ENCODE measurements around the gene FNTB. TPM values are rescaled to one million over a fixed set of nuclear protein-coding genes. Genes with fewer than 3 reads are reported as not detected.
A peak's percentile ranks its signal among the peaks of the same experiment; 100 is the strongest.

Gene FNTB
- polyA plus RNA-seq, 1 experiment = 33.8 TPM

GRCh38 chr14:64970776-64971477, 15.8 kb upstream of the FNTB start:
- H3K36me3 ChIP-seq (ENCODE audit: control insufficient read depth, insufficient read depth, low read length) = no peaks in the 10 kb centered on the region
- peaks cover 1% of the 10 kb centered on the region; the same call in 1 of the 2 replicates for H3K27me3 ChIP-seq (ENCODE audit: control insufficient read depth, insufficient read depth, low read length)
- ChIA-PET POLR2A (interaction anchor here (0.6 kb wide), 1 partner anchor 339 kb away, joined by 5 read pairs; no protein-coding TSS in a partner anchor), CTCF (interaction anchor here (0.8 to 1.3 kb wide), 2 partner anchors 10 to 16 kb away, joined by 3 to 4 read pairs; partner anchors contain the start of gene FNTB)
- H3K4me3 ChIP-seq (ENCODE audit: low read depth, low read length) = no peak overlapping the region
- DNase-seq (ENCODE audit: low read depth) = no peak
- no peak for TF ChIP-seq CTCF (IDR thresholded peaks at IDR 0.05; ENCODE audit: insufficient read depth, low read depth, low read length)

GRCh38 chr14:64971491-64971942, 15.2 kb upstream of the FNTB start:
- CTCF ChIA-PET = no interaction called here

GRCh38 chr14:64971943-64972791, 14.5 kb upstream of the FNTB start, which contains the start of gene RAB15:
Gene RAB15 (minus strand): TSS chr14:64972336. CDS start chr14:64972076, 260 bp downstream.
- Histone ChIP-seq H3K27me3 (ENCODE audit: control insufficient read depth, insufficient read depth, low read length) (peaks cover 3% of the 10 kb centered on the region), H3K4me3 (ENCODE audit: low read depth, low read length) (peak within 1 kb of the TSS; percentile 65), H3K36me3 (ENCODE audit: control insufficient read depth, insufficient read depth, low read length) (no peaks in the 10 kb centered on the region)
- no peak for DNase-seq (ENCODE audit: low read depth)
- TF ChIP-seq CTCF (IDR thresholded peaks at IDR 0.05; ENCODE audit: insufficient read depth, low read depth, low read length) = no peak
- ChIA-PET CTCF (no interaction called here), POLR2A (interaction anchor here (0.6 kb wide), 1 partner anchor 340 kb away, joined by 5 read pairs; no protein-coding TSS in a partner anchor)

More at GRCh38 chr14:64971491-64971942, 15.2 kb upstream of the FNTB start:
- H3K4me3 ChIP-seq (ENCODE audit: low read depth, low read length) = peak overlapping the region; percentile 65
- POLR2A ChIA-PET = interaction anchor here (0.6 kb wide), 1 partner anchor 339 kb away, joined by 5 read pairs; no protein-coding TSS in a partner anchor
- peaks cover 1% of the 10 kb centered on the region; the same call in 1 of the 2 replicates for H3K27me3 ChIP-seq (ENCODE audit: control insufficient read depth, insufficient read depth, low read length)
- TF ChIP-seq CTCF (IDR thresholded peaks at IDR 0.05; ENCODE audit: insufficient read depth, low read depth, low read length) = no peak
- H3K36me3 ChIP-seq (ENCODE audit: control insufficient read depth, insufficient read depth, low read length) = no peaks in the 10 kb centered on the region
- no peak for DNase-seq (ENCODE audit: low read depth)

- peaks cover 4% of the 10 kb centered on the region for H3K27me3 ChIP-seq (ENCODE audit: control insufficient read depth, insufficient read depth, low read length)
- POLR2A ChIA-PET = no interaction called here
- CTCF ChIA-PET = no interaction called here
- no peak overlapping the region for H3K4me3 ChIP-seq (ENCODE audit: low read depth, low read length)
- no peak for DNase-seq (ENCODE audit: low read depth)
- no peak for TF ChIP-seq CTCF (IDR thresholded peaks at IDR 0.05; ENCODE audit: insufficient read depth, low read depth, low read length)
- H3K36me3 ChIP-seq (ENCODE audit: control insufficient read depth, insufficient read depth, low read length) = no peaks in the 10 kb centered on the region
These were observed 13.7 kb upstream of the FNTB start for GRCh38 chr14:64973026-64973442.

- no peak for DNase-seq (ENCODE audit: low read depth)
- Histone ChIP-seq H3K4me3 (ENCODE audit: low read depth, low read length) (no peak overlapping the region), H3K36me3 (ENCODE audit: control insufficient read depth, insufficient read depth, low read length) (no peaks in the 10 kb centered on the region), H3K27me3 (ENCODE audit: control insufficient read depth, insufficient read depth, low read length) (peaks cover 4% of the 10 kb centered on the region)
- TF ChIP-seq CTCF (IDR thresholded peaks at IDR 0.05; ENCODE audit: insufficient read depth, low read depth, low read length) = no peak
- ChIA-PET CTCF (interaction anchor here (2.8 kb wide), 1 partner anchor 11 kb away, joined by 14 read pairs; no protein-coding TSS in a partner anchor), POLR2A (interaction anchor here (0.7 kb wide), 1 partner anchor 152 kb away, joined by 5 read pairs; no protein-coding TSS in a partner anchor)
These were observed 12.9 kb upstream of the FNTB start for GRCh38 chr14:64973826-64974225.

All from BJ (cell line).